K562 (cell line): ENCODE results near the gene PKHD1. TPM values are rescaled to one million over a fixed set of nuclear protein-coding genes. Genes with fewer than 3 reads are reported as not detected.

Experiments
- ATAC-seq: fragments of 200-7000 bp; cut with Tn5 transposase; 3 replicates; pipeline ENCODE4 v1.9.1; 2020; ENCODE audit warnings: moderate library complexity
- BruUV-seq: library from RNA; stranded (reverse); fragments of 400-500 nt; replicated peaks from 2 replicates; lab custom pipeline; 2021; lab: Mats Ljungman, UMichigan
- CTCF ChIA-PET: fragments of 300-600 bp; formaldehyde crosslinking; extraction: SDS; loops from one replicate; lab custom pipeline; 2021; ENCODE audit warnings: low intra/inter-chr PET ratio; lab: Yijun Ruan, JAX
- POLR2A ChIA-PET: fragments of 300-600, 350-650 bp; sonication (Branson Sonifier 250); formaldehyde crosslinking; extraction: SDS; loops from one replicate; lab custom pipeline; 2021; ENCODE audit warnings: antibody characterized with exemption, inconsistent platforms; lab: Yijun Ruan, JAX
- DNase-seq, 4 experiments: peaks; one replicate each; pipeline versions ENCODE4 v3.0.0 to v3.0.0-alpha.2; 2011 to 2018; ENCODE audit warnings: low spot score in 3 of 4, mixed read lengths in 3 of 4; ENCODE audit errors: extremely low read depth in 1 of 4
- FAIRE-seq: peaks from 2 replicates; lab custom pipeline; 2011; peaks lifted over from hg19 to GRCh38; lab: Jason Lieb, UNC
- H2AFZ ChIP-seq: 2 replicates; pipeline ENCODE4 v1.6.0; 2011; ENCODE audit warnings: low read depth, low read length, control low read depth, inconsistent platforms
- H3K27ac ChIP-seq: fragments of 200-600 bp; 3 replicates; pipeline ENCODE4 v1.8.0; 2011; ENCODE audit warnings: low read depth, mild to moderate bottlenecking, control low read depth, inconsistent platforms, low read length, moderate library complexity, mixed read lengths; ENCODE audit errors: extremely low read depth
- H3K27me3 ChIP-seq, 2 experiments: fragments of 300-600 bp in 1 of 2; 2 replicates in 1 of 2; 3 replicates in 1 of 2; pipeline versions ENCODE4 v1.6.0 to v1.8.0; 2011; ENCODE audit warnings: inconsistent platforms in 2 of 2, low read length in 2 of 2, mild to moderate bottlenecking in 1 of 2, mixed read lengths in 1 of 2, moderate library complexity in 1 of 2; ENCODE audit not compliant: control insufficient read depth in 2 of 2, insufficient read depth in 2 of 2
- H3K36me3 ChIP-seq: fragments of 300-600 bp; 3 replicates; pipeline ENCODE4 v1.8.0; 2011; ENCODE audit warnings: mild to moderate bottlenecking, low read length, inconsistent platforms; ENCODE audit not compliant: control insufficient read depth, insufficient read depth
- H3K4me1 ChIP-seq, 2 experiments: fragments of 200-600 bp in 1 of 2; replicated peaks in 1 of 2; 2 replicates in 1 of 2; 3 replicates in 1 of 2; pipeline versions ENCODE4 v1.5.1 to v1.8.0; 2011; ENCODE audit warnings: inconsistent platforms in 2 of 2, low read length in 2 of 2, mild to moderate bottlenecking in 1 of 2, mixed read lengths in 1 of 2, moderate library complexity in 1 of 2; ENCODE audit not compliant: control insufficient read depth in 2 of 2, insufficient read depth in 2 of 2
- H3K4me2 ChIP-seq: 2 replicates; pipeline ENCODE4 v1.6.1; 2011; ENCODE audit warnings: low read length, control low read depth, inconsistent platforms, mixed read lengths; ENCODE audit not compliant: insufficient read depth
- H3K4me3 ChIP-seq: fragments of 200-600 bp; sonication (generic), shearing (Covaris generic); 2 replicates; pipeline ENCODE4 v1.5.1; 2016; ENCODE audit warnings: control low read depth, inconsistent platforms
- H3K79me2 ChIP-seq: fragments of 200-600 bp; 3 replicates; pipeline ENCODE4 v1.8.0; 2011; ENCODE audit warnings: low read length, inconsistent platforms; ENCODE audit not compliant: control insufficient read depth, insufficient read depth
- H3K9ac ChIP-seq, 2 experiments: 2 replicates each; pipeline versions ENCODE4 v1.6.0 to v1.6.1; 2011; ENCODE audit warnings: low read depth in 2 of 2, low read length in 2 of 2, control low read depth in 1 of 2, inconsistent platforms in 1 of 2, mild to moderate bottlenecking in 1 of 2, mixed read lengths in 1 of 2; ENCODE audit not compliant: insufficient read depth in 1 of 2
- H3K9me1 ChIP-seq: one replicate; pipeline ENCODE4 v1.6.0; 2011; ENCODE audit warnings: inconsistent platforms, mild to moderate bottlenecking, low read length, moderate library complexity; ENCODE audit not compliant: control insufficient read depth, insufficient read depth
- H3K9me3 ChIP-seq: replicated peaks from 2 replicates; pipeline ENCODE4 v1.5.1; 2011; ENCODE audit warnings: low read depth, low read length, inconsistent platforms; ENCODE audit not compliant: control insufficient read depth, insufficient read depth
- H4K20me1 ChIP-seq: replicated peaks from 2 replicates; pipeline ENCODE4 v1.6.1; 2011; ENCODE audit warnings: low read length, inconsistent platforms, mixed read lengths; ENCODE audit not compliant: control insufficient read depth, insufficient read depth
- ARID2 ChIP-seq: fragments of 450-650 bp; IDR thresholded peaks from 2 replicates; pipeline ENCODE4 v1.6.1; 2017; ENCODE audit warnings: antibody characterized with exemption, mild to moderate bottlenecking
- CBFB ChIP-seq: sonication (generic); formaldehyde crosslinking; IDR thresholded peaks from 2 replicates; pipeline ENCODE4 v1.4.0; 2020; ENCODE audit warnings: mild to moderate bottlenecking, missing genetic modification reagents
- JUND ChIP-seq, 2 experiments: IDR thresholded peaks; 2 replicates in 1 of 2; 3 replicates in 1 of 2; pipeline ENCODE4 v1.6.1; 2011; ENCODE audit warnings: borderline replicate concordance in 2 of 2, low read depth in 2 of 2, low read length in 2 of 2, improper control_type of control experiment in 1 of 2, missing biosample characterization in 1 of 2, missing genetic modification characterization in 1 of 2, missing genetic modification reagents in 1 of 2
- NCOA4 ChIP-seq: fragments of 450-650 bp; IDR thresholded peaks from 2 replicates; pipeline ENCODE4 v1.6.1; 2018; ENCODE audit warnings: mild to moderate bottlenecking; ENCODE audit not compliant: partially characterized antibody
- SREBF2 ChIP-seq: sonication (generic); formaldehyde crosslinking; IDR thresholded peaks from 2 replicates; pipeline ENCODE4 v1.4.0; 2020; ENCODE audit warnings: mild to moderate bottlenecking, missing genetic modification reagents
- WGBS: fragments of 100-300 bp; shearing (Covaris generic); methylation state at CpG from one replicate; pipeline ENCODE4 v1.1.6; 2016; ENCODE audit warnings: low coverage, mixed read lengths; ENCODE audit not compliant: insufficient coverage; ENCODE audit errors: missing lambda C conversion rate; 5-methylcytosine and 5-hydroxymethylcytosine counted together
- in situ Hi-C: fragments of 300-500 bp; cut with MboI; formaldehyde crosslinking; loops from 4 replicates; pipeline ENCODE4 v1.15.0; 2018; ENCODE audit warnings: inconsistent platforms, mixed read lengths
- intact Hi-C: fragments of 100-400 bp; cut with micrococcal nuclease; formaldehyde crosslinking; loops from 2 replicates; pipeline ENCODE4 v1.14.2; 2022
- polyA plus RNA-seq, 8 experiments: library from polyadenylated mRNA; depleted of rRNA in 4 of 8; stranded (reverse) in 5 of 8; unstranded in 3 of 8; fragments of >200 nt; fragmentation: Nextera tagmentation in 2 of 8; fragmentation: Illumina TruSeq in 1 of 8; extraction: Ambion mirVana in 2 of 8; extraction: Trizol in 1 of 8; gene quantifications; 2 replicates each; pipeline versions ENCODE4 v1.2.1 to v1.2.3, GENCODE V29; 2011 to 2014; ENCODE audit warnings: inconsistent platforms in 1 of 8, missing spikeins in 1 of 8
- total RNA-seq, 7 experiments: library from RNA; depleted of rRNA in 6 of 7; stranded (reverse); fragments of >200 nt in 6 of 7; fragmentation: Illumina TruSeq in 2 of 7; extraction: Trizol in 2 of 7; gene quantifications; 2 replicates each; pipeline versions ENCODE4 v1.2.1 to v1.2.3, GENCODE V29; 2011 to 2021; ENCODE audit warnings: low replicate concordance in 1 of 7
- TF ChIP-seq, protein P1 (sequence below): sonication (generic); formaldehyde crosslinking; IDR thresholded peaks from 2 replicates; pipeline ENCODE4 v1.9.0; 2022; ENCODE audit warnings: mild to moderate bottlenecking, missing genetic modification reagents
- TF ChIP-seq, protein P2 (sequence below): fragments of 250-450 bp; sonication (Bioruptor Pico); IDR thresholded peaks from 2 replicates; pipeline ENCODE4 v1.8.0; 2022; ENCODE audit warnings: inconsistent platforms
- TF ChIP-seq, protein P3 (sequence below): IDR thresholded peaks from 3 replicates; pipeline ENCODE4 v1.6.1; 2011; ENCODE audit warnings: borderline replicate concordance, mild to moderate bottlenecking; ENCODE audit not compliant: insufficient read length, insufficient read depth

The PKHD1 gene
- total and polyA plus RNA-seq, 9 of the 15 experiments (the other 6 are each of a cell fraction or from before 2014, with no cell fraction given), result 0.01 to 0.04 (median 0.01) TPM; not detected in 6

DNA sequence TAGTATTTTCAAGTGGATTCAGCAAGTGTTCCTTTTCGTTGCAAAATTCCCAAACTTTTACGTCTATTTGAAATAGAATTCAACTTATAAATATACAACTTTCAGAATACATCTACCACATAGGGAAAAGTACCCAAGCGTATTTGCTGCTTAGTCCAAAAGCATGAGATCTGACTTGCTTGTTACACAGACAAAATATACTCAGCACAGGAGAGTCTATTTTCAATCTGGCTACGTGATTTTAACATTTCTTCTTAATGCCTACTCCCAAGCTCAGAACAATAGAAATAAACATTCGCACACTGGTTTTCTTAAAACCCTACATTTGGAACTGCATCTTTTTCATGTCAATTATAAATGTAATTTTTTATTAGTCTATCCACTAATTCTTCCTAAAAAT is 672 bp downstream of the PKHD1 start:
- Histone ChIP-seq H3K9me3 (no peaks in the 10 kb centered on the region), H3K27ac (no peak overlapping the region), H3K27me3 (no peaks in the 10 kb centered on the region), H3K79me2 (no peaks in the 10 kb centered on the region), H3K9me1 (no peaks in the 10 kb centered on the region), H3K36me3 (no peaks in the 10 kb centered on the region), H4K20me1 (no peaks in the 10 kb centered on the region), H3K9ac (no peak overlapping the region), H3K4me2 (no peak overlapping the region), H3K4me1 (no peaks in the 10 kb centered on the region), H2AFZ (no peak overlapping the region), H3K4me3 (no peak overlapping the region)
- in situ Hi-C loops, result no loop called here
- TF ChIP-seq, protein P1, sequence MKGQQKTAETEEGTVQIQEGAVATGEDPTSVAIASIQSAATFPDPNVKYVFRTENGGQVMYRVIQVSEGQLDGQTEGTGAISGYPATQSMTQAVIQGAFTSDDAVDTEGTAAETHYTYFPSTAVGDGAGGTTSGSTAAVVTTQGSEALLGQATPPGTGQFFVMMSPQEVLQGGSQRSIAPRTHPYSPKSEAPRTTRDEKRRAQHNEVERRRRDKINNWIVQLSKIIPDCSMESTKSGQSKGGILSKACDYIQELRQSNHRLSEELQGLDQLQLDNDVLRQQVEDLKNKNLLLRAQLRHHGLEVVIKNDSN (CRISPR knock-in tag), result no peak
- TF ChIP-seq CBFB (CRISPR knock-in tag) (no peak), NCOA4 (no peak), JUND (IDR thresholded peaks at IDR 0.05; ENCODE audit: borderline replicate concordance, low read depth, low read length) (no peak), JUND (tag; IDR thresholded peaks at IDR 0.05; ENCODE audit: borderline replicate concordance, low read depth, low read length) (no peak), ARID2 (no peak), SREBF2 (CRISPR knock-in tag) (no peak)
- TF ChIP-seq, protein P2, sequence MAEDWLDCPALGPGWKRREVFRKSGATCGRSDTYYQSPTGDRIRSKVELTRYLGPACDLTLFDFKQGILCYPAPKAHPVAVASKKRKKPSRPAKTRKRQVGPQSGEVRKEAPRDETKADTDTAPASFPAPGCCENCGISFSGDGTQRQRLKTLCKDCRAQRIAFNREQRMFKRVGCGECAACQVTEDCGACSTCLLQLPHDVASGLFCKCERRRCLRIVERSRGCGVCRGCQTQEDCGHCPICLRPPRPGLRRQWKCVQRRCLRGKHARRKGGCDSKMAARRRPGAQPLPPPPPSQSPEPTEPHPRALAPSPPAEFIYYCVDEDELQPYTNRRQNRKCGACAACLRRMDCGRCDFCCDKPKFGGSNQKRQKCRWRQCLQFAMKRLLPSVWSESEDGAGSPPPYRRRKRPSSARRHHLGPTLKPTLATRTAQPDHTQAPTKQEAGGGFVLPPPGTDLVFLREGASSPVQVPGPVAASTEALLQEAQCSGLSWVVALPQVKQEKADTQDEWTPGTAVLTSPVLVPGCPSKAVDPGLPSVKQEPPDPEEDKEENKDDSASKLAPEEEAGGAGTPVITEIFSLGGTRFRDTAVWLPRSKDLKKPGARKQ (CRISPR knock-in tag), result no peak
- TF ChIP-seq, protein P3, sequence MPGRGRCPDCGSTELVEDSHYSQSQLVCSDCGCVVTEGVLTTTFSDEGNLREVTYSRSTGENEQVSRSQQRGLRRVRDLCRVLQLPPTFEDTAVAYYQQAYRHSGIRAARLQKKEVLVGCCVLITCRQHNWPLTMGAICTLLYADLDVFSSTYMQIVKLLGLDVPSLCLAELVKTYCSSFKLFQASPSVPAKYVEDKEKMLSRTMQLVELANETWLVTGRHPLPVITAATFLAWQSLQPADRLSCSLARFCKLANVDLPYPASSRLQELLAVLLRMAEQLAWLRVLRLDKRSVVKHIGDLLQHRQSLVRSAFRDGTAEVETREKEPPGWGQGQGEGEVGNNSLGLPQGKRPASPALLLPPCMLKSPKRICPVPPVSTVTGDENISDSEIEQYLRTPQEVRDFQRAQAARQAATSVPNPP, result no peak
- FAIRE-seq (no peak), DNase-seq (no peak), ATAC-seq (no peak)
- intact Hi-C loops, result loop anchor here (10.0 kb wide), 1 partner anchor 148 kb away; no protein-coding TSS in a partner anchor
- CTCF ChIA-PET, result no interaction called here
- 0% methylated on average over 5 of the region's 5 CpGs for WGBS
- POLR2A ChIA-PET, result interaction anchor here (0.6 kb wide), 1 partner anchor 32 kb away, joined by 3 read pairs; no protein-coding TSS in a partner anchor
- no TSS peak for BruUV-seq
